ENCODE data around the gene OR10AG1. TPM values are rescaled to one million over a fixed set of nuclear protein-coding genes. Genes with fewer than 3 reads are reported as not detected.

The OR10AG1 gene, protein sequence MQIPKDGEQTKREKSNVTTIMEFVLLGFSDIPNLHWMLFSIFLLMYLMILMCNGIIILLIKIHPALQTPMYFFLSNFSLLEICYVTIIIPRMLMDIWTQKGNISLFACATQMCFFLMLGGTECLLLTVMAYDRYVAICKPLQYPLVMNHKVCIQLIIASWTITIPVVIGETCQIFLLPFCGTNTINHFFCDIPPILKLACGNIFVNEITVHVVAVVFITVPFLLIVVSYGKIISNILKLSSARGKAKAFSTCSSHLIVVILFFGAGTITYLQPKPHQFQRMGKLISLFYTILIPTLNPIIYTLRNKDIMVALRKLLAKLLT
- total RNA-seq: not detected

GRCh38 chr11:55969845-55970244 lies at the start of gene OR10AG1:
OR10AG1 (minus strand) TSS chr11:55969945; CDS start chr11:55969907, 38 bp downstream.
- no peak for DNase-seq (ENCODE audit: low read depth in 2 of 3, low spot score in 2 of 3)

- DNase-seq (ENCODE audit: low read depth in 2 of 3, low spot score in 2 of 3): no peak
These were observed 44.1 kb upstream of the OR10AG1 start for GRCh38 chr11:56013805-56014204.

GRCh38 chr11:56010716-56011115 lies 41.0 kb upstream of the OR10AG1 start:
- no peak for DNase-seq (ENCODE audit: low read depth in 2 of 3, low spot score in 2 of 3)

GRCh38 chr11:55994525-55994924 lies 24.8 kb upstream of the OR10AG1 start, which contains the start of gene OR5F1:
OR5F1 (minus strand) TSS chr11:55994625; CDS start chr11:55994625, 0 bp downstream.
- DNase-seq (ENCODE audit: low read depth in 2 of 3, low spot score in 2 of 3): no peak

- no peak for DNase-seq (ENCODE audit: low read depth in 2 of 3, low spot score in 2 of 3)
These were observed 1.2 kb upstream of the OR10AG1 start for GRCh38 chr11:55970935-55971334.

- DNase-seq (ENCODE audit: low read depth in 2 of 3, low spot score in 2 of 3): no peak
These were observed 1.8 kb downstream of the OR10AG1 start for GRCh38 chr11:55967914-55968313.

- no peak for DNase-seq (ENCODE audit: low read depth in 2 of 3, low spot score in 2 of 3)
These were observed 3.4 kb downstream of the OR10AG1 start for GRCh38 chr11:55966391-55966790.

GRCh38 chr11:55956521-55956920 lies 13.2 kb downstream of the OR10AG1 start:
- DNase-seq (ENCODE audit: low read depth in 2 of 3, low spot score in 2 of 3): no peak

GRCh38 chr11:55949330-55949729 lies 20.4 kb downstream of the OR10AG1 start:
- DNase-seq (ENCODE audit: low read depth in 2 of 3, low spot score in 2 of 3): no peak

- peak in 2 of 3 donors; percentile 6 to 21 for DNase-seq (ENCODE audit: low read depth in 2 of 3, low spot score in 2 of 3)
These were observed 26.9 kb downstream of the OR10AG1 start for GRCh38 chr11:55942785-55943392.

DNA sequence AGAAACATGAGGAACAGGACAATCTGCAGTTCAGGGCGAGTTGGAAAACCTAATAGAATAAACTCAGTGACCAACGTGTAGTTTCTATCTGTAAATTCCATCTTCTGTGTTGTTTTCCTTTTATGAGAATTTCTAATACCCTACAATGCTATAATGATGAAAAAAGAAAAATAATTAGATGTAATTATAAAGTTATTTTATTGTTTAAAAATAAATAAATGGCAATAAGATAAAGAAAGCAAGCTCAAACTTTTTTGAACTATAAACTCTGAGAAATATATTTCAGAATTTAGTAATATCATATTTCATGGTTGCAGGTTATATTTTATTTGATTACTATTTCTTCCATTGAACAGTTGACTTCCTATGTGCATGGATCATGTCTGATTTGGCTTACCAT lies 33.4 kb downstream of the OR10AG1 start, which contains the start of gene OR5I1:
OR5I1 (minus strand) TSS at position 101 of the 400 bp plus-strand sequence; CDS start at position 101, 0 bp downstream.
- DNase-seq (ENCODE audit: low read depth in 2 of 3, low spot score in 2 of 3): no peak

DNA sequence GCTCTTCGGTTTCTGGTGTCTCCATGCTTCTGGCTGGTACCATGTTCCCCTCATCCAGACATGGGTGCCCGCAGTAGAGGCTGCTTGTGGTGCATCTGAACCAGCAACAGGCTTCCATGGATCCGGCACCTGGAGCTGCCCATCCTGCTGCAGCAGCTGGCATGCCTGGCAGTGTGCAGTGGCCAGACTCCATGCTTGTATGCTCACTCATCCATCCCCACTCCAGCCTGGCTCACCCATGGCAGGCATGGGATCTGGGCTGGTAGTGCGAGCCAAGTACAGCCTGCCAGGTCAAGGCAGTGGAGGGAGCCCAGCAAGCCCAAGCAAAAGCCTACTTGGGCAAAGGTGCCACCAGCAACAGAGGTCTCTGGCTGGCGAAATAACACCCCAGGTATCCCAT lies 49.2 kb downstream of the OR10AG1 start:
- no peak for DNase-seq (ENCODE audit: low read depth in 2 of 3, low spot score in 2 of 3)

Other genes starting within 250 kb of the OR10AG1 start
- gene OR5D13, start 196.5 kb downstream of the OR10AG1 start, total RNA-seq: not detected
- not detected for gene OR5D14, start 174.4 kb downstream of the OR10AG1 start, total RNA-seq
- gene OR5L1, start 158.6 kb downstream of the OR10AG1 start, total RNA-seq: not detected
- gene OR5D18, start 150.3 kb downstream of the OR10AG1 start, total RNA-seq: not detected
- gene OR5L2, start 142.7 kb downstream of the OR10AG1 start, total RNA-seq: not detected
- gene OR5D16, start 131.2 kb downstream of the OR10AG1 start, total RNA-seq: not detected
- gene TRIM51, start 86.6 kb downstream of the OR10AG1 start, total RNA-seq: not detected
- not detected for gene OR5W2, start 55.4 kb downstream of the OR10AG1 start, total RNA-seq
- not detected for gene OR5I1, start 33.5 kb downstream of the OR10AG1 start, total RNA-seq
- gene OR5F1, start 24.7 kb upstream of the OR10AG1 start, total RNA-seq: not detected
- not detected for gene OR5AS1, start 57.7 kb upstream of the OR10AG1 start, total RNA-seq
- gene OR8I2, start 123.4 kb upstream of the OR10AG1 start, total RNA-seq: not detected
- under 0.01 TPM for gene OR8H2, start 133.7 kb upstream of the OR10AG1 start, total RNA-seq
- not detected for gene OR8H3, start 152.4 kb upstream of the OR10AG1 start, total RNA-seq
- gene OR8J3, start 170.3 kb upstream of the OR10AG1 start, total RNA-seq: under 0.01 TPM
- not detected for gene OR8K5, start 190.4 kb upstream of the OR10AG1 start, total RNA-seq
- gene OR5J2, start 206.7 kb upstream of the OR10AG1 start, total RNA-seq: not detected

Data from hematopoietic multipotent progenitor cell (in vitro differentiated cells).